OCI-LY7 (cell line): ENCODE results near the gene NDUFA12.

ENCODE experiments used
- CTCF ChIP-seq: fragments of 200-600 bp; sonication (generic); conservative IDR thresholded peaks from 2 replicates; pipeline ENCODE4 v1.5.1; 2014; ENCODE audit warnings: mild to moderate bottlenecking, antibody characterized with exemption, low read length, moderate library complexity, mixed read lengths
- EZH2phosphoT487 ChIP-seq: fragments of 200-600 bp; sonication (generic); IDR thresholded peaks from 2 replicates; pipeline ENCODE4 v1.6.1; 2018; ENCODE audit warnings: low read depth, borderline replicate concordance, mild to moderate bottlenecking, mixed run types, antibody characterized with exemption, low read length, moderate library complexity, mixed read lengths

GRCh38 chr12:94930772-94931171 is 72.7 kb downstream of the NDUFA12 start:
- TF ChIP-seq CTCF (no peak), EZH2phosphoT487 (no peak)
